NCI-H1417 treated with DMSO at 0.1 percent for 48 hours (cell line): ENCODE data around the gene CUEDC2.

ENCODE experiments used
- DNase-seq: peaks from one replicate; lab custom pipeline; 2025; lab: John Stamatoyannopoulos, UW

CUEDC2 gene

DNA sequence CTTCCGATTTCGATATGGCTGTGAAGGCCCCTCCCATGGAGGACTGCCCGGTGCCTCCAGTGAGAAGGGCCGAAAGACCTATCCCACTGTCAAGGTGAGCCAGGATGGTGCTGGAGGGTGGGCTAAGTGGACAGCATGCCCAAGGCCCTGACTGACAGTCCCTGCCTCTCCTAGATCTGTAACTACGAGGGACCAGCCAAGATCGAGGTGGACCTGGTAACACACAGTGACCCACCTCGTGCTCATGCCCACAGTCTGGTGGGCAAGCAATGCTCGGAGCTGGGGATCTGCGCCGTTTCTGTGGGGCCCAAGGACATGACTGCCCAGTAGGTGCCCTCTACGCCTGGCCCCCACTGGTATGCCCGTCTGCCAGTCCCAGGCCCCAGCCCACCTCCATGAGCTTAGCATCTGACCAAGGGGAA is 35.6 kb downstream of the CUEDC2 start:
- no peak for DNase-seq

GRCh38 chr10:102396317-102396650 is 36.1 kb downstream of the CUEDC2 start:
- no peak for DNase-seq

DNA sequence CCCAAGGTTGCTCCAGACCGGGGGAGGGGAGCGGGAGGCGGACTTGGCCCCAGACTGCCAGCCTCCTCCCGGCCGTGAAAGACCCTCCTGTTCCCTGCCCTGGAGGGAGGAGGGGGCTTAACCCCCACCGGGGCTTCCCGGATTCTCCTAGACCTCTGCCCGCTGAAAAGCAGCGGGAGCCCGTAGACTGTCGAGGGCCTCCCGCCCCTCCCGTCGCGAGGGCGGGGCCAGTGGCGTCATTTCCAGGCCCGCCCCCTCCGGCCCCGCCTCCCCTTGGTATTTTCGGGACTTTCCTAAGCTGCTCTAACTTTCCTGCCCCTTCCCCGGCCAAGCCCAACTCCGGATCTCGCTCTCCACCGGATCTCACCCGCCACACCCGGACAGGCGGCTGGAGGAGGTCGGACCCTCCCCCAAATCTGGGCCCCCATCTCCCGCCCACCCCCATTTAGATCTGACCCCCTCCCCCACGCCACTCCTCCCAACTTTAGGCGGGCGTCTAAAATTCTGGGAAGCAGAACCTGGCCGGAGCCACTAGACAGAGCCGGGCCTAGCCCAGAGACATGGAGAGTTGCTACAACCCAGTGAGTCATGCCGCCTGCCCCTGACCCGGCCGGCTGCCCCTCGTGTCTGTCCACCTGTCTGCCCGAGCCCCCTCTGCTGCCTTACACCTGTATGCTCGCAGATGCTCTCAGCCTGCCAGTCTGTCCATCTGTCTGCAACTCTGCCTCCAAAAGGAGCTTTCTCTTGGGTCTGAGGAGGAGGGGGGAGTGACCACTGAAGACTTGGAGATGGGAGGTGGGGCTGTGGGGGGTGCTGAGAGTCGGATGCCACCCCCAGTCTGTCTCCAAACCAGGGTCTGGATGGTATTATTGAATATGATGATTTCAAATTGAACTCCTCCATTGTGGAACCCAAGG is 36.7 kb downstream of the CUEDC2 start, which contains the start of gene NFKB2:
Gene NFKB2 (plus strand): TSS at position 306 of the 917 bp plus-strand sequence. CDS start 255 bp downstream, at position 561.
- no peak for DNase-seq

DNA sequence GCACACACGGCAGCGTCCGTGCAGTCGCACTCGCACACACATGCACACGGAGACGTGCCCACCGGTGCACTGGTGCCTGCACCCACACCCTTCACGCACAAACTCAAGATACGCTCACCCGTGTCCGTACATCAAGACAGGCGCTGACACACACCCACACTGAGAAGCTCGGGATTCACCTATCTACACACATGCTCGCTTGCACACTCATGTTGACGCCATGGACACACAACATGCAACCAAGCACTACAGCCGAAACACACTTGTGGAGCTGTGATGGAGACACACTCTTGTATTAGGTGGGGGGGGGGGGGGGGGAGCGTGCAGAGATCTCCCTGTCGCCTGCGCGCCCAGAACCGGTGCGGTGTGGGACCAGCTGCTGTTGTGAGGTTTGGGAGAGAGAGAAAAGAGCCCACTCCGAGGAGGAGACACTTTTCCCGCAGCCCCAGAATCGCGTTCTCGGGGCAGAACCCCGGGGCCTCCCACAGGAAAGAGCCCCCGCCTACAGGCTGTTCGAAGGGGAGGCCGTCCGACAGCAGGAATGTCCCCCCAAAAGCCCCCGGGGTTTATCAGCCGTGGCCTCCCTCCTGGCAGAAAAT is 37.5 kb downstream of the CUEDC2 start:
- no peak for DNase-seq

- no peak for DNase-seq
Measured at GRCh38 chr10:102394079-102394800, 38.1 kb downstream of the CUEDC2 start.

DNA sequence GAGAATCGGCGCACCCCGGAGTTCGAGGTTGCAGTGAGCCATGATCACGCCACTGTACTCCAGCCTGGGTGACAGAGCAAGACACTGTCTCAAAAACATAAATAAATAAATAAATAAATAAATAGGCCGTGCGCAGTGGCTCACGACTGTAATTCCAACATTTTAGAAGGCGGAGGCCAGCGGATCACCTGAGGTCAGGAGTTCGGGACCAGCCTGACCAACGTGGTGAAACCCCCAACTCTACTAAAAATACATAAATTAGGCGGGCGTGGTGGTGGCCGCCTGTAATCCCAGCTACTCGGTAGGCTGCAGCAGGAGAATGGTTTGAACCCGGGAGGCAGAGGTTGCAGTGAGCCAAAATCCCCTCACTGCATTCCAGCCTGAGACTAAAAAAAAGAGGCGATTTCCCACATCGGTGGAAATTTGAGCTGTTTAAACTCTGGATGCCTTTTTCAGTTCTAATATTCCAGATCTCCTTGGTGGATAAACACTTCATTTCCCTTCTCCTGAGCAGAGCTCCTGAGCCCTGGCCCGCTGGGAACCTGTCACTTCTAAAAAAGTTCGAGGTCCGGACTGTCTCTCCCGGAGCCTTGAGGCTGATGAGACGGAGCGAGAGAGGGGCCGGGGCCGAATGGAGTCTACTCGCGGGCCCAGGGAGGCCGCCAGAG is 38.8 kb downstream of the CUEDC2 start:
- no peak for DNase-seq

- DNase-seq: no peak
Measured at GRCh38 chr10:102392306-102392705, 40.1 kb downstream of the CUEDC2 start.

- no peak for DNase-seq
Measured at GRCh38 chr10:102389894-102390293, 42.5 kb downstream of the CUEDC2 start.

GRCh38 chr10:102384606-102385429 is 47.6 kb downstream of the CUEDC2 start:
- no peak for DNase-seq

DNA sequence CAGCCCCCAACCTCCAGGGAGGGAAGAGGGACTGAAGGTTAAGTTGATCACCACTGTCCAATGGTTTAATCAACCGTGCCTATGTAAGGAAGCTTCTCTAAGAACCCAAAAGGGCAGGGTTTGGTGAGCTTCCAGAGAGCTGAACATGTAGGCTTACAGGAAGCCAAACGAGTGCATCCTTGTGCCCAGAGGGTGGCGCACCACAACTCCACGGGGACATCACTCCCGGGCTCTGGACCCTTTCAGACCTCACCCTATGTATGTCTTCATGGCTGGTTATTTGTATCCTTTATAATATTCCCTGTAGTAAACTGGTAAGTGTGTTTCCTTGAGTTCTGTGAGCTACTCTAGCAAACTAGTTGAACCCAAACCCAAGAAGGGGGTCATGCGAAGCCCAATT is 48.3 kb downstream of the CUEDC2 start:
- no peak for DNase-seq

GRCh38 chr10:102382871-102383270 is 49.5 kb downstream of the CUEDC2 start:
- no peak for DNase-seq

DNA sequence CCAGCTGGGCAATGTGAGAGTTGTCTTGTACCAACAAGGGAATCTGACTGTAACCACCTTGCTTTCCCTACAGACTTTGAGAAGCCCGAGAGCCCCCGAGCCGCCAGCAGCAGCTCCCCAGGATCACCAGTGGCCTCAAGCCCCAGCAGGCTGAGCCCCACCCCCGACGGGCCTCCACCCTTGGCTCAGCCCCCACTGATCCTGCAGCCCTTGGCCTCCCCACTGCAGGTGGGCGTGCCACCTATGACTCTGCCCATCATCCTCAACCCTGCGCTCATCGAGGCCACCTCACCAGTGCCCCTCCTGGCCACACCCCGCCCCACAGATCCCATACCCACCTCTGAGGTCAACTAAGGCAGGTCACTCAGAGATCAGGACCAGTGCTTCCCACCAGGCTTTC is 50.4 kb downstream of the CUEDC2 start:
- no peak for DNase-seq

DNA sequence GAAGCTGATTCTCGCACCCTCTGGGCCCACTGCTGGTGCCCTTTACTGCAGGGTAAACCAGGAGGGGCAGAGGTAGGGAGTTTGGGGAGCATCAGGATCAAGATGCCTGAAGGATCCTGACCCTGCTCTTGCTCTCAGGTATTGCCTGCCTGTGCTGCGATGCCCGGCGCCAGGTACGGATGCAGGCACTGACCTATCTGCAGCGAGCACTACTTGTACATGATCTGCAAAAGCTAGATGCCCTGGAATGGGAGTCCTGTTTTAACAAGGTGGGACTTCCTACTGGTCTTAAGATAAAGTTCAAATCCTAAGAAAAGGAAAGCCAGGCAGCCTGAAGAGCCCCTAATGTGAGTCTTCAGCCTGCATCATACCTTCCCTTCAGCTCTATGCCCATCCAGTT is 53.0 kb downstream of the CUEDC2 start:
- no peak for DNase-seq

- DNase-seq: no peak
Measured at GRCh38 chr10:102376901-102377300, 55.5 kb downstream of the CUEDC2 start.

DNA sequence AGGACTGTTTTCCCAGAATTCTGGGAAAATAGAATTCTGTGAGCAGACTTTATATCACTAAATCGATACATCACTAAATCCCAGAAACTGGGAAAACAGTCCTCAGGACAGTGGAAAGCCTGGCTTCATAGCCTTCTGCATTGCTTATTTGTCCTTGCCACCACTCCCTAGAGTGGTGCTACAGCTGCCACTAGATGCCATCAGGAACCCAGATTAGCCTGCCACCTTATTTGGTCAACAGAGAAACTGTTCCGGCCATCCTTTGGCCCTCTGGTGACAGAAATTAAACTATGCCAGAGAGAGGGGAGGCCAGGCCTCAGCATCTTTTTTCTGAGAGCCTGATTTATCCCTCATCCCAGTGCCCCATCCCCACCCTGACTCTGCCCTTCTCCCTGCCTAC is 56.5 kb downstream of the CUEDC2 start:
- no peak for DNase-seq

GRCh38 chr10:102375250-102375649 is 57.1 kb downstream of the CUEDC2 start:
- no peak for DNase-seq
